ENCODE results near the gene DPCD. TPM values are rescaled to one million over a fixed set of nuclear protein-coding genes. Genes with fewer than 3 reads are reported as not detected.

DPCD gene
- total RNA-seq, 2 experiments from 2014 or later: 0.31 to 0.96 TPM

DNA sequence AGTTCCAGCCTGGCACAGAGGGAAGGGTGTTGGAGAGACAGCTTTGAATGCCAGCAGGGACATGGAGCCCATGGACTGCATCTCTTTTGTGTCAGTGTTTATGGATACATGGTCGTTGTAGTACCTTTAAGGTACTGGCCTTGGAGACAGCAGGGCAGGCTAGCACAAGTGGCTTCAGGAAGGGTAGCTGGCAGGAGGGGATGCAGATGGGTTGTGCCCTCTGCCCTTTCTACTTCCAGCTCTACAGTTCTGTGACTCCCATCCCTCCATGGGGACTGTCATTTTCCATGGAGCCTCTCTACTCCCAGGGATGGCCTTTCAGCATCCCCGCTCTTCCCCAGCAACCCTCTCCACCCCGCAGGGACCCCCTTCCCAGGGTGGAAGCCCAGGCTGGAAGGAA lies 25.1 kb upstream of the DPCD start:
- intact Hi-C loops (cut with DNase I, micrococcal nuclease): loop anchor here in 1 of 2 experiments (10.0 kb wide), 1 partner anchor 288 kb away; no protein-coding TSS in a partner anchor
- ChIA-PET POLR2A (no interaction called here), CTCF (no interaction called here)
- H3K27ac Mint-ChIP-seq: no peak overlapping the region
- peaks cover 29% of the 10 kb centered on the region in 2 experiments for H3K27me3 ChIP-seq (ENCODE audit: control insufficient read depth in 1 of 2, insufficient read depth in 2 of 2, low read length in 2 of 2)
- no peaks in the 10 kb centered on the region for H3K9me3 Mint-ChIP-seq
- H3K36me3 ChIP-seq (ENCODE audit: insufficient read depth, low read length): no peaks in the 10 kb centered on the region
- DNase-seq (no peak), ATAC-seq (ENCODE audit: poor library complexity) (no peak)
- peaks cover 15% of the 10 kb centered on the region for H3K4me1 Mint-ChIP-seq (ENCODE audit: low read depth)
- H3K4me3 Mint-ChIP-seq: no peak overlapping the region
- H3K27me3 Mint-ChIP-seq: peaks cover 46% of the 10 kb centered on the region
- H3K4me1 ChIP-seq (ENCODE audit: insufficient read depth, low read length): peaks cover 21% of the 10 kb centered on the region
- TF ChIP-seq, protein P1, sequence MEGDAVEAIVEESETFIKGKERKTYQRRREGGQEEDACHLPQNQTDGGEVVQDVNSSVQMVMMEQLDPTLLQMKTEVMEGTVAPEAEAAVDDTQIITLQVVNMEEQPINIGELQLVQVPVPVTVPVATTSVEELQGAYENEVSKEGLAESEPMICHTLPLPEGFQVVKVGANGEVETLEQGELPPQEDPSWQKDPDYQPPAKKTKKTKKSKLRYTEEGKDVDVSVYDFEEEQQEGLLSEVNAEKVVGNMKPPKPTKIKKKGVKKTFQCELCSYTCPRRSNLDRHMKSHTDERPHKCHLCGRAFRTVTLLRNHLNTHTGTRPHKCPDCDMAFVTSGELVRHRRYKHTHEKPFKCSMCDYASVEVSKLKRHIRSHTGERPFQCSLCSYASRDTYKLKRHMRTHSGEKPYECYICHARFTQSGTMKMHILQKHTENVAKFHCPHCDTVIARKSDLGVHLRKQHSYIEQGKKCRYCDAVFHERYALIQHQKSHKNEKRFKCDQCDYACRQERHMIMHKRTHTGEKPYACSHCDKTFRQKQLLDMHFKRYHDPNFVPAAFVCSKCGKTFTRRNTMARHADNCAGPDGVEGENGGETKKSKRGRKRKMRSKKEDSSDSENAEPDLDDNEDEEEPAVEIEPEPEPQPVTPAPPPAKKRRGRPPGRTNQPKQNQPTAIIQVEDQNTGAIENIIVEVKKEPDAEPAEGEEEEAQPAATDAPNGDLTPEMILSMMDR (IDR thresholded peaks at IDR 0.05): no peak
- H3K27ac ChIP-seq (ENCODE audit: low read depth in 1 of 2, low read length in 2 of 2): no peak overlapping the region
- H3K9me3 ChIP-seq (ENCODE audit: control insufficient read depth in 1 of 2, insufficient read depth in 1 of 2, low read length in 2 of 2): peaks cover 0 to 17% of the 10 kb centered on the region in 2 experiments
- H3K36me3 Mint-ChIP-seq (ENCODE audit: low read depth): no peaks in the 10 kb centered on the region
- H3K4me3 ChIP-seq (ENCODE audit: low read length): no peak overlapping the region

DNA sequence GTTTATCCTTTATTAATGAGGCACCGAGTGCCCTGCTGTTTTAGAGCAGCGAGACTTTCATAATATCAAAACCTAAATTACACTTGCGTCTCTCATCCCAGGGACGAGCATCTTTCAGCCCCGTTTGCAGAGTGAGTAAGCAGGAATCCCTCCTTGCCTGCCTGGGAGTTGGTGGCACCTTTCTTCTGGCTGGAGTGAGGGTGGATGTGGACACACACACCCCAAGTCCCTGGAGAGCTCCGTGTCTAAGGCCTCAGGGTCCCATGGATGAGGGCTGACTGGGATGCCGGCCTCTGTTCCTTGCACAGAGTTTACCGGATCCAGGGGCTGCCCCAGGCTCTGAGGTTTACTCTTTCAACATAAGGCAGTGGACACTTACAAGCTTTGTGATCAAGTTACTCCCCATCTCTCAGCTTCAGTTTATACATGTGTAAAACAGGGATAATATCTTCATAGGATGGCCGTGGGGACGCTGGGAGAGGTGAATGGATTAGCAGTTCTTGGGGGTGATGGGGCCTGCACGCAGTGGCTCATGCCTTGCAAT lies 24.6 kb upstream of the DPCD start:
- DNase-seq: no peak
- POLR2A ChIA-PET: no interaction called here

DNA sequence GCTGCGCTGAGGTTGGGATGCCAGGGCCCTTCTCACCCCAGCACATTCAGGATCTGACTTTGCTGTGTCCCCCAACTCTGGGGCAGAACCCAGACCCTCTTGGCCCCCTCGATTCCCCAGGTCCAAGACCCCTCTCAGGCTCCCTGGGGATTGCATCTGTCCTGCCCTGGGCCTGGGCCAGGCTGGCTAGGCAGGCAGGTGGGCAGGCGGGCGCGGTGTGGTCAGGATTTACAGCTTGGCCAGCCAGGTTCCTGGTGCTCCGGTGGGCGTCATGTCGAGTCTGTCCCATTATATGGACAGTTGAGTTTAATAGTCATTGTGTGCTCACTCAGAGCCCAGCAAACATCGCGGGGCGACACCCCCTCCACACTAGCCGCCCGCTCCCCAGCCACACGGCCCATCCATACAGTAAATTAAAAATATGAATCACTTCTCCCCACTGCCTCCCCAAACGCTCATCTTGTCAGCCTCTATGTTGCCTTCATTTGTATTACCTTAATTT lies 23.6 kb upstream of the DPCD start:
- Histone ChIP-seq H3K27ac (ENCODE audit: low read depth in 1 of 2, low read length in 2 of 2) (no peak overlapping the region), H3K4me3 (ENCODE audit: low read length) (no peak overlapping the region), H3K36me3 (ENCODE audit: insufficient read depth, low read length) (no peaks in the 10 kb centered on the region), H3K27me3 (ENCODE audit: control insufficient read depth in 1 of 2, insufficient read depth in 2 of 2, low read length in 2 of 2) (peaks cover 42 to 44% of the 10 kb centered on the region in 2 experiments), H3K9me3 (ENCODE audit: control insufficient read depth in 1 of 2, insufficient read depth in 1 of 2, low read length in 2 of 2) (peaks cover 0 to 20% of the 10 kb centered on the region in 2 experiments), H3K4me1 (ENCODE audit: insufficient read depth, low read length) (peaks cover 13% of the 10 kb centered on the region)
- DNase-seq: no peak
- CTCF ChIA-PET: no interaction called here
- Mint-ChIP-seq H3K36me3 (ENCODE audit: low read depth) (no peaks in the 10 kb centered on the region), H3K27ac (no peak overlapping the region), H3K9me3 (no peaks in the 10 kb centered on the region), H3K27me3 (peaks cover 61% of the 10 kb centered on the region), H3K4me3 (no peak overlapping the region), H3K4me1 (ENCODE audit: low read depth) (peaks cover 3% of the 10 kb centered on the region)
- intact Hi-C loops (cut with DNase I, micrococcal nuclease): loop anchor here in 1 of 2 experiments (10.0 kb wide), 1 partner anchor 290 kb away; no protein-coding TSS in a partner anchor
- TF ChIP-seq, protein P1 (IDR thresholded peaks at IDR 0.05): no peak
- ATAC-seq (ENCODE audit: poor library complexity): no peak
- POLR2A ChIA-PET: no interaction called here

More for the DNA sequence above, 24.6 kb upstream of the DPCD start:
- H3K36me3 Mint-ChIP-seq (ENCODE audit: low read depth): no peaks in the 10 kb centered on the region
- H3K9me3 ChIP-seq (ENCODE audit: control insufficient read depth in 1 of 2, insufficient read depth in 1 of 2, low read length in 2 of 2): peaks cover 0 to 17% of the 10 kb centered on the region in 2 experiments
- peaks cover 15% of the 10 kb centered on the region for H3K4me1 ChIP-seq (ENCODE audit: insufficient read depth, low read length)
- H3K27ac Mint-ChIP-seq: no peak overlapping the region
- H3K27me3 ChIP-seq (ENCODE audit: control insufficient read depth in 1 of 2, insufficient read depth in 2 of 2, low read length in 2 of 2): peaks cover 34% of the 10 kb centered on the region in 2 experiments
- TF ChIP-seq, protein P1 (IDR thresholded peaks at IDR 0.05): no peak
- intact Hi-C loops (cut with DNase I, micrococcal nuclease): loop anchor here in 1 of 2 experiments (10.0 kb wide), 1 partner anchor 289 kb away; no protein-coding TSS in a partner anchor
- H3K27me3 Mint-ChIP-seq: peaks cover 51% of the 10 kb centered on the region
- no peak overlapping the region for H3K4me3 ChIP-seq (ENCODE audit: low read length)
- no peak overlapping the region for H3K4me3 Mint-ChIP-seq
- no peaks in the 10 kb centered on the region for H3K9me3 Mint-ChIP-seq
- ATAC-seq (ENCODE audit: poor library complexity): no peak
- H3K27ac ChIP-seq (ENCODE audit: low read depth in 1 of 2, low read length in 2 of 2): no peak overlapping the region
- H3K4me1 Mint-ChIP-seq (ENCODE audit: low read depth): peaks cover 10% of the 10 kb centered on the region
- no peaks in the 10 kb centered on the region for H3K36me3 ChIP-seq (ENCODE audit: insufficient read depth, low read length)
- CTCF ChIA-PET: no interaction called here

Measured in CD4-positive, alpha-beta T cell (primary cell).